KOPT-K1 (cell line): Measurements from ENCODE around the gene TALDO1.

Experiments
- H3K27ac ChIP-seq: fragments of 200-600 bp; sonication (generic); 2 replicates; pipeline ENCODE4 v1.5.1; 2016; ENCODE audit warnings: antibody characterized with exemption, mild to moderate bottlenecking, low read depth, low read length; ENCODE audit not compliant: poor library complexity, severe bottlenecking
- H3K36me3 ChIP-seq: fragments of 200-600 bp; sonication (generic); 2 replicates; pipeline ENCODE4 v1.5.1; 2017; ENCODE audit warnings: antibody characterized with exemption, mild to moderate bottlenecking, low read length, moderate library complexity; ENCODE audit not compliant: insufficient read depth
- H3K9me3 ChIP-seq: fragments of 200-600 bp; sonication (generic); 2 replicates; pipeline ENCODE4 v1.5.1; 2017; ENCODE audit warnings: antibody characterized with exemption, low read length, mild to moderate bottlenecking; ENCODE audit not compliant: insufficient read depth, poor library complexity, severe bottlenecking

TALDO1 gene

GRCh38 chr11:790721-791564 is 43.7 kb downstream of the TALDO1 start:
- Histone ChIP-seq H3K27ac (no peak overlapping the region), H3K36me3 (peaks cover 40% of the 10 kb centered on the region; the same call in 1 of the 2 replicates), H3K9me3 (no peaks in the 10 kb centered on the region)

GRCh38 chr11:791658-792534 is 44.6 kb downstream of the TALDO1 start:
- H3K27ac ChIP-seq: no peak overlapping the region

DNA sequence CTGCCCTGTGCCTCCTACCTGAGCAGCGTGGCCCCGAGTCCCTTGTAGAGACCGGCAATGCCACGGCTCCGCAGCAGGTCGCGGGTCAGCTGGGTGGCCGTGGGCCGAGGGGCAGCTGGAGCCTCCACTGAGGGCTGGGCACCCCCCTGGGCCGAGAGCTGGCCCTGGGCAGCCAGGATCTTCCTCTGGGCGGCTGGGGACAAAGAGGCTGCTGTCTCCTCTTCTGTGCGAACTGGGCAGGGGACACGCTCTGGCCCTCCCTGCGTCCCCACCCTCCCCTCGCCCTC is 45.2 kb downstream of the TALDO1 start:
- Histone ChIP-seq H3K36me3 (peaks cover 40% of the 10 kb centered on the region; the same call in 1 of the 2 replicates), H3K27ac (no peak overlapping the region), H3K9me3 (no peaks in the 10 kb centered on the region)

More at GRCh38 chr11:791658-792534, 44.6 kb downstream of the TALDO1 start:
- Histone ChIP-seq H3K9me3 (no peaks in the 10 kb centered on the region), H3K36me3 (peaks cover 40% of the 10 kb centered on the region; the same call in 1 of the 2 replicates)

- Histone ChIP-seq H3K27ac (no peak overlapping the region), H3K9me3 (no peaks in the 10 kb centered on the region), H3K36me3 (peaks cover 40% of the 10 kb centered on the region; the same call in 1 of the 2 replicates)
These were observed 45.6 kb downstream of the TALDO1 start for GRCh38 chr11:792873-793272.

GRCh38 chr11:793556-793955 is 46.3 kb downstream of the TALDO1 start:
- Histone ChIP-seq H3K27ac (no peak overlapping the region), H3K9me3 (no peaks in the 10 kb centered on the region), H3K36me3 (peaks cover 40% of the 10 kb centered on the region; the same call in 1 of the 2 replicates)

GRCh38 chr11:794013-794765 is 46.9 kb downstream of the TALDO1 start:
- no peaks in the 10 kb centered on the region for H3K9me3 ChIP-seq
- no peak overlapping the region for H3K27ac ChIP-seq
- H3K36me3 ChIP-seq: peaks cover 43% of the 10 kb centered on the region; the same call in 1 of the 2 replicates

- H3K9me3 ChIP-seq: no peaks in the 10 kb centered on the region
- H3K36me3 ChIP-seq: peaks cover 51% of the 10 kb centered on the region
- H3K27ac ChIP-seq: peak overlapping the region; percentile 88
These were observed 47.7 kb downstream of the TALDO1 start for GRCh38 chr11:794766-795633.

DNA sequence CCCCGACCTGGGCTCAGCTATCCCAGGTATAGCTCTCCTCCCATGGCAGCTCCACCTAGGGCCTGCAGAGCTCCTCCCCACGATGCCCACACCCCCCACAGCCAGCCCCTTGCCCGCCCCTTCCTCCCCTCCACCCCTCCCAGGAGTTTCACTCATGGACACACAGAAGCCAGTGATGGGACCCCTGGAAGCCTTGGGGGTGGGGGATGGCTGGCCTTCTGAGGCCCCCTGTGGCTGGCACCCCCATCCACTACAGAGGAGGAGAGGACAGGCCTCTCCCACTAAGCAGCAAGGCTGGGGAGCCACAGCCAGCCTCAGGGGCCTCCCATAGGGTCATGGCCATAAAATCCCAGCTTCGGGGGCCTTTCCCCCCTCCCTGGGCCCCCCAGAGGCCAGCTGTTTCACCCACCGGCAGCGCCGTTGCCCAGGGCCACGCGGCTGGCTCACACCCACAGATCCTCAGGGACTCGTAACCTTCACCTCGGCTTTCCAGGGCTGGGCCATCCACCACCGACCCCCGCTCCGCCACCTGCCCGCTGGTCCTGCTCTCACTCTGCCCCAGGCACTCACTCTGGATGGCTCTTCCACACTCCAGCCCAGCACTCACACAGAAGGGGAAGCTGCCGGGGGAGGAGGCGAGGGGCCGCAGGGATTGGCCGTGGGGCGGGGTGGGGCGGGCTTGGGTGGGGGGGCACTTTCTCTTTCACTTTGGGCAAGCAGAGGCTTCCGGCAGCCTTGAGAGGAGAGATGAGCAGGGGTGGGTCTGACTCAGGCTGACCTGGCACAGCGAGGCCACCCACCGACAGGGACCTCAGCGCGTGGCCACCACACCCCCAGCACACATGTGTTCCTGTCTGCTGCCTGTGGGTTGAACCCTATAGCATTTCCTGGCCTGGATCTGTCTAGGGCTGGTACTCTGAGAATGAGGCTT is 48.6 kb downstream of the TALDO1 start:
- H3K36me3 ChIP-seq: peaks cover 59% of the 10 kb centered on the region
- peak overlapping the region; percentile 88 for H3K27ac ChIP-seq
- H3K9me3 ChIP-seq: no peaks in the 10 kb centered on the region

GRCh38 chr11:796565-797295 is 49.5 kb downstream of the TALDO1 start:
- H3K36me3 ChIP-seq: peaks cover 59% of the 10 kb centered on the region
- peak overlapping the region; percentile 88 for H3K27ac ChIP-seq

DNA sequence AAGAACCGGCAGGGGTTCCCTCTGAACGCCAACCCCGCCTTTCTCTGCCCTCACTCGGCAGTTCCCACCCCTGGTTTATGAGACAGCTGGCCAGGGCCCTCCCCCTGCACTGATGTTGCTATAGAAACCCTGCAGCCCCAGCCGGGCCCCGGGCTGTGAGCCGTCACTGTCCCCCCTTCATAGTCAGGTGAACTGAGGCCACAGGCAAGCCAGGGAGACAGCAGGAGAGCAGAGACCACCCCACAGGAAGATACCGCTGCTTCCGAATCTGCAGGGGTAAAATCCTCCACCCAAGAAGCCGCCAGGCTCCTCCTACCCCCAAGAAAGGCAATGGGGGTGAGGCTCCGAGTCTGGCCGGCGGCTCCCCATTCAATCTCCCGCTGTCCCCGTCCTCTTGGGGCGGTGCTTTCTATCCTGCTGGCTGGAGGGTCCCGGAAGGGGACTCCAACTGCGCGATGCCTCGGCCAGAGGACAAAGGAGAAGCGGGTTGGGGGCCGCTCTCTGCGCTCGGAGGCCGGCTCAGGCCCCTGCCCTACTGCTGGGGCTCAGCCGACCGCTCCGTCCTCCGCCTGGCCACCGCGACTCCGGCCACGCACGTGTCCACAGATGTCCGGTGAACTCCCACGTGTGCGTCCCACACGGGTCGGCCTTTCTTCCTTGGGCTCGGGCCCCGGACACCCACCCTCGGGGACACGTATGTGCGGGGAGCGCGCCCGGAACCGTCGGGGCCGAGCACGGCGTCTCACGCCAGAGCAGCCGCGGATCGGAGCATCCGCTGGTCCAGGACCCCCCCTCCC is 50.2 kb downstream of the TALDO1 start:
- no peaks in the 10 kb centered on the region for H3K9me3 ChIP-seq
- H3K27ac ChIP-seq: peak overlapping the region; percentile 88
- H3K36me3 ChIP-seq: peaks cover 59% of the 10 kb centered on the region

More at GRCh38 chr11:796565-797295, 49.5 kb downstream of the TALDO1 start:
- H3K9me3 ChIP-seq: no peaks in the 10 kb centered on the region

DNA sequence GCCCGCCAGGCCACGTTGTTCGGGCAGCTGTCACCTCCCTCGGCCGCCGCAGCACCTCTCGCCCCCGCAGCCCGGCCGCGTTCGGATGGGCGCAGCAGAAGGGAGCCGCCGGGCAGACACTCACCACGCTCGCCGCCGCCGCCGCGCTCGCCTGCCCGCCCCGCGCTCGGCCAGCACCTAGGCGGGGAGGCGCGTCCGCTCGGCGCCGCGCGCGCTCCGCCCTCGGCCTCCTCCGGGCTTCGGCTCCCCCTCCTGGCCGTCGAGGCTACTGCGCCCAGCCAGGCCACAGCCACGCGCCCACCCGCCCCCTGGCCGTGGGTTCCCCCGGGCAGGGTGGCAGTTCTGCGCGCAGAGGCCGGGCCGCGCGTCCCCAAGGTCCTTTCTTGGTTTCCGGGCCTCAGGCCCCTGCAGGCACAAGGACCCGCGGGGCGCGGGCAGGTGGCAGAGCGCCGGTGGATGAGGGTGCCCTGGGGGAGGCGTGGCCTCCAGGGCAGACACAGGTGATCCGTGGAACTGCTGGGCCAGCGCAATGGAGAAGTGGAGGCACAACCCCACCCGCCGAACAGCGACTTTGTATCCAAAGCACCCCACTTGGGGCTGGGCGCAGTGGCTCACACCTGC is 50.9 kb downstream of the TALDO1 start, which contains the start of gene SLC25A22:
TSS of gene SLC25A22 (minus strand) at position 189 of the 621 bp plus-strand sequence. CDS start 3,275 bp downstream, outside the sequence.
- Histone ChIP-seq H3K27ac (peak within 1 kb of the TSS; percentile 88), H3K36me3 (peaks cover 57% of the 10 kb centered on the region), H3K9me3 (no peaks in the 10 kb centered on the region)
